ENCODE results near the gene RAI1.

Gene RAI1

DNA sequence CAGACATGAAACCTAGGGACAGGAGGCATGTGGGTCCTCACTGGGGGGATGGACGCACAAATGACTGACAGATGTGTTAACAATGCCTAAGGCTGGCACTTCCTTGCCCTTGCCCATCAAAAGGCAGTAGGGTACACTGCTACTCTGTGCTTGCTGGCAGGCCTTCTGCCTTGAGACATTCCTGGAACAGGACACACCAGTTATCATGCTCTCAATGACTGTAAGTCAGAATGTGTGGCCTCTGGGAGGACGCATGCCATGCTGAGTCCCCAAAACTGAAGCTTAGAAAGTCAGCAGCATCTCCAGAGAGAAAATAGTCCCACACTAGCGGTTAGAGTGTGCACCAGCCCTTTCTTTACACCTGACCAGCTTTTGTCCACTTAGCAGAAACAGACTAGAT is 171.7 kb downstream of the RAI1 start:
- DNase-seq, result no peak

GRCh38 chr17:17853811-17854447 is 172.7 kb downstream of the RAI1 start:
- no peak for DNase-seq

GRCh38 chr17:17855976-17856375 is 174.7 kb downstream of the RAI1 start:
- DNase-seq, result no peak

DNA sequence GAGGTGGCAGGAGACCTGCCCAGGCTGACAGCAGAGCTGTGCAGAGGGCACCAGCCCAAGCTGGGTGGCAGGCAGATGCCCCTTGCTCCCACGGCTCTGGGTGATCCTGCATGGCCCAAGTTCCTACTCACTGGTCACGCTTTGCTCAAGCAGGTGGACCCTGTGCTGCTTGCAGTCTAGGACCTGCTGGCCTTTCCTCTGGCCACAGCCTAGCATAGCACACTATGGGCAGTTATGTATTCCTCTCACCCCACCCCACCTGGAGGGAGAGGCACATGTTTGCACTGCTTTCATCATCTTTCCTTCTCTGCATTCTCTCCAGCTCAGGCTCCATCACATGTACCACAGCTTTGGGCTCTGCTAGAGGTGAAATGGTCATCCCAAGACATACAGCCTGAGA is 175.1 kb downstream of the RAI1 start:
- no peak for DNase-seq

DNA sequence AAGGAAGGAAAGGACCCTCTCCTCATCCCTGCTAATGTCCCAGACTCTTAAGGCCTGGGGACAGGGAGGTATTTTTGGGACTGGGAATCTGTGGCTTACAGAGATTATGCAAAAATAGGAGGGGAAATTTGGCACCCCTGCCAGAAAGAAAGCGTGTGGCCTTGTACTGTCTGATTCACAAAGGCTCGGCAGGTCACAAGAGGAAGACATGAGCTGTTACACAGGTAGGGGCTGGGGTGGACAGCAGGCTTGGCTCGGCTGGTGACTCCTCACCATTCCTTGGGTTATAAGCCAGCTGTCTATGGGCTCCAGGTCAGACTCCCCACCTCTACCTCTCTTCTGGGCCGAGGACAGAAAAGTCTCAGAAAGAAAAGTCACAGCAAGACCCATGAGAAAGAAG is 176.2 kb downstream of the RAI1 start:
- DNase-seq, result no peak

DNA sequence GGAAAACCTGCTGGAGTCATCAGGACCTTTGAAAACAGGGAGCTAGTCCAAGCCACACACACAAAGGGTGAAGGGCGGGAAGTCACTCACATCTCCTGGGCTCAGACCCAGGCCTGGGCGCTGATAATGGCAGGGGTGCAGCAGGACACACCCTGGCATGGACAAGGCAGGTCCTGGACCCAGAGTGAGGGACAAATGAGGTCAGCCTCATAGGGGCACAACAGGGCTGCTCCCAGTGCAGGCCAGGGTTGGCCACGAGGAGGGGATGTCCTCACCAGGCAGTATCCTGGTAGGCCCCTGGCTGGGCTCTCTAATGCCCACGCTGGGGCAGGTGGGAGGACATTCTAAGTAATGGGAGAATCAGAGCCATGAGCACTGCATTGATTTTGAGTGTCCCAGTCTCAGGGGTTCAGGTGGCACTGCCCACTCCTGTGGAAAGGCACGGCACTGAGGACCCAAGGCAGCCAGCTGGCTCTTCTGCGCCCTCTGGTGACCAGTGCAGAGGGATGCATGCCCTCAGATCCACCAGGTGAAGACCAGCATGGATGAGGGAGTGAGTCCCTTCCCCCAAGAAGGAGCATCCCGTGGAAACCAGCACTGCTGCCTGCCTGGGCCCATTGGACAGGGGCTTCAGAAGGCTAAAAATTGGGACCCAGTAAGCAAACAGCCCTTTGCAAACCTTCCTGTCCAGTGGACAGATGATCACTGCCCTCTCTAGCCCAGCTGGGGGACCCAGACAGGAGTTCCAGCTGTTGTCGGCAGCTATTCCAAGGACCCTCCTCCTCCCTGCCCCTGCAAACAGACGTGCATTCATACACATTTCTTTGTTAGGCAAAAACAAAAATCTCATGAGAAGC is 178.9 kb downstream of the RAI1 start:
- no peak for DNase-seq

DNA sequence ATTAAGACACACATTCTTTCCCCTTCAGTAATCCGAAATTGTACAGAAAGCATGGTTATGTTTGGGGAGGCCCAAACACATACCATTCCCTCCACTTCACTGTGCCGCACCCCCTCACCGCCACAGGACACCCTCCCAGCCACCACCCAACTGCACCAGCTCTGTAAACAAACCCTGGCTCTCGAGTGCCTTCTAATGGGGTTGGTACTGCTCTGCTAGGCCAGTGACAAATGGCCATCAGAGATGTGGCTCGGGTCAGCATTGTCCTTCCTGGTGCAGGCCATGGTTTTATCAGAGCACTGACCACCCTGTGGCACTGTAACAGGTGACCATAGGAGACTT is 179.5 kb downstream of the RAI1 start:
- no peak for DNase-seq
